ENCODE results near the gene PIP5KL1.

The PIP5KL1 gene

DNA sequence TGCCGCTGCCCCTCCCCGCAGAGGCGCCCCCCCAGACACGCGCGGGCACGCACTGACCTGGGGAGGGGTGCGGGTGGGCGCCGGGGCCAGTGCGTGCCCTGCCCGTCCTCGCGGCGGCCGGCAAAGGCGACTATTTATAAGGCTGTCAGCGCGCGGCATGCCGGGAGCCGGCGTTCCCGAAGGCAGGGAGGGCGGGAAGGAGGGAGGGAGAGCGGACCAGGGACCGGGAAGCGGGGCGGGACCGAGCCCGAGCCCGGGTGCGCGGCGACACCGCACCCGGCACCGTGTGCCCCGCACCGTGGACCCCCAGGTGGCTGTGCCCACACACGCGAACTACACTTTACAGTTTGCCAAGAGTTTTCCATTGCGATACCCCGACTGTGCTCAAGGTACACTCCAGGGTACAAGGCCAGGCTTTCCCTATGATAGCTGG is 53.0 kb downstream of the PIP5KL1 start, which contains the start of gene AK1:
TSS of gene AK1 (minus strand) at position 110 of the 433 bp plus-strand sequence. CDS start 3,058 bp downstream, outside the sequence.
- no peak for DNase-seq
- peak within 1 kb of the TSS; percentile 83 for H3K4me2 ChIP-seq (ENCODE audit: low read depth, low read length)
- TF ChIP-seq EZH2 (optimal IDR thresholded peaks at IDR 0.05; ENCODE audit: low read depth, low read length) (no peak), EZH2phosphoT487 (IDR thresholded peaks at IDR 0.05; ENCODE audit: low read length) (no peak)
- TF ChIP-seq, protein P1, sequence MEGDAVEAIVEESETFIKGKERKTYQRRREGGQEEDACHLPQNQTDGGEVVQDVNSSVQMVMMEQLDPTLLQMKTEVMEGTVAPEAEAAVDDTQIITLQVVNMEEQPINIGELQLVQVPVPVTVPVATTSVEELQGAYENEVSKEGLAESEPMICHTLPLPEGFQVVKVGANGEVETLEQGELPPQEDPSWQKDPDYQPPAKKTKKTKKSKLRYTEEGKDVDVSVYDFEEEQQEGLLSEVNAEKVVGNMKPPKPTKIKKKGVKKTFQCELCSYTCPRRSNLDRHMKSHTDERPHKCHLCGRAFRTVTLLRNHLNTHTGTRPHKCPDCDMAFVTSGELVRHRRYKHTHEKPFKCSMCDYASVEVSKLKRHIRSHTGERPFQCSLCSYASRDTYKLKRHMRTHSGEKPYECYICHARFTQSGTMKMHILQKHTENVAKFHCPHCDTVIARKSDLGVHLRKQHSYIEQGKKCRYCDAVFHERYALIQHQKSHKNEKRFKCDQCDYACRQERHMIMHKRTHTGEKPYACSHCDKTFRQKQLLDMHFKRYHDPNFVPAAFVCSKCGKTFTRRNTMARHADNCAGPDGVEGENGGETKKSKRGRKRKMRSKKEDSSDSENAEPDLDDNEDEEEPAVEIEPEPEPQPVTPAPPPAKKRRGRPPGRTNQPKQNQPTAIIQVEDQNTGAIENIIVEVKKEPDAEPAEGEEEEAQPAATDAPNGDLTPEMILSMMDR (IDR thresholded peaks at IDR 0.05; ENCODE audit: low read length) = no peak
- peak within 1 kb of the TSS; percentile 65 for H3K4me3 ChIP-seq (ENCODE audit: low read length)
- H3K9ac ChIP-seq (ENCODE audit: low read length) = peak within 1 kb of the TSS; percentile 37; the same call in 1 of the 2 replicates
- H3K27ac ChIP-seq (ENCODE audit: low read length) = no peak within 1 kb of the TSS
- H4K20me1 ChIP-seq (ENCODE audit: insufficient read depth, low read length) = no peaks in the 10 kb centered on the region
- H3K36me3 ChIP-seq (replicated peaks; ENCODE audit: insufficient read depth, low read length) = no peaks in the 10 kb centered on the region
- H3F3A ChIP-seq (ENCODE audit: insufficient read depth, low read length) = no peaks in the 10 kb centered on the region
- H3K9me3 ChIP-seq (replicated peaks; ENCODE audit: insufficient read depth, low read length) = no peaks in the 10 kb centered on the region
- no peaks in the 10 kb centered on the region for H3K4me1 ChIP-seq (ENCODE audit: low read length)
- no peaks in the 10 kb centered on the region for H3K9me2 ChIP-seq (replicated peaks; ENCODE audit: insufficient read depth, low read length)
- peak within 1 kb of the TSS; percentile 91 for H2AFZ ChIP-seq (ENCODE audit: low read length)
- no peaks in the 10 kb centered on the region for H3K27me3 ChIP-seq (replicated peaks; ENCODE audit: insufficient read depth, low read length)
- no peaks in the 10 kb centered on the region for H3K79me2 ChIP-seq (ENCODE audit: low read length)

GRCh38 chr9:127876764-127877562 is 53.6 kb downstream of the PIP5KL1 start:
- Histone ChIP-seq H3K4me2 (ENCODE audit: low read depth, low read length) (peak overlapping the region; percentile 83), H3F3A (ENCODE audit: insufficient read depth, low read length) (no peaks in the 10 kb centered on the region), H3K9ac (ENCODE audit: low read length) (peak overlapping the region; percentile 16; the same call in 1 of the 2 replicates), H3K4me3 (ENCODE audit: low read length) (peak overlapping the region; percentile 65), H3K9me3 (replicated peaks; ENCODE audit: insufficient read depth, low read length) (no peaks in the 10 kb centered on the region), H3K36me3 (replicated peaks; ENCODE audit: insufficient read depth, low read length) (no peaks in the 10 kb centered on the region), H4K20me1 (ENCODE audit: insufficient read depth, low read length) (no peaks in the 10 kb centered on the region), H3K79me2 (ENCODE audit: low read length) (no peaks in the 10 kb centered on the region), H2AFZ (ENCODE audit: low read length) (peak overlapping the region; percentile 91), H3K27me3 (replicated peaks; ENCODE audit: insufficient read depth, low read length) (no peaks in the 10 kb centered on the region), H3K27ac (ENCODE audit: low read length) (no peak overlapping the region), H3K9me2 (replicated peaks; ENCODE audit: insufficient read depth, low read length) (no peaks in the 10 kb centered on the region), H3K4me1 (ENCODE audit: low read length) (no peaks in the 10 kb centered on the region)
- no peak for DNase-seq
- TF ChIP-seq, protein P1 (IDR thresholded peaks at IDR 0.05; ENCODE audit: low read length) = no peak
- no peak for TF ChIP-seq EZH2 (optimal IDR thresholded peaks at IDR 0.05; ENCODE audit: low read depth, low read length)
- no peak for TF ChIP-seq EZH2phosphoT487 (IDR thresholded peaks at IDR 0.05; ENCODE audit: low read length)

- Histone ChIP-seq H3K4me1 (ENCODE audit: low read length) (no peaks in the 10 kb centered on the region), H3K36me3 (replicated peaks; ENCODE audit: insufficient read depth, low read length) (no peaks in the 10 kb centered on the region), H3K9ac (ENCODE audit: low read length) (no peak overlapping the region), H3K4me3 (ENCODE audit: low read length) (no peak overlapping the region), H3K79me2 (ENCODE audit: low read length) (no peaks in the 10 kb centered on the region), H3K27ac (ENCODE audit: low read length) (no peak overlapping the region), H2AFZ (ENCODE audit: low read length) (no peak overlapping the region), H3K9me3 (replicated peaks; ENCODE audit: insufficient read depth, low read length) (no peaks in the 10 kb centered on the region), H4K20me1 (ENCODE audit: insufficient read depth, low read length) (no peaks in the 10 kb centered on the region), H3K4me2 (ENCODE audit: low read depth, low read length) (no peak overlapping the region), H3K9me2 (replicated peaks; ENCODE audit: insufficient read depth, low read length) (no peaks in the 10 kb centered on the region), H3F3A (ENCODE audit: insufficient read depth, low read length) (no peaks in the 10 kb centered on the region), H3K27me3 (replicated peaks; ENCODE audit: insufficient read depth, low read length) (no peaks in the 10 kb centered on the region)
- no peak for DNase-seq
- TF ChIP-seq EZH2phosphoT487 (IDR thresholded peaks at IDR 0.05; ENCODE audit: low read length) = no peak
- TF ChIP-seq, protein P1 (IDR thresholded peaks at IDR 0.05; ENCODE audit: low read length) = no peak
- TF ChIP-seq EZH2 (optimal IDR thresholded peaks at IDR 0.05; ENCODE audit: low read depth, low read length) = no peak
Measured at GRCh38 chr9:127876026-127876763, 54.4 kb downstream of the PIP5KL1 start.

Data from MM.1S (cell line).